Cardiac fibroblast (primary cell): Measurements from ENCODE around the gene SUSD1.
"Not testable (repeated sequence)": the region's sequence is repeated elsewhere in the genome, so short reads cannot be mapped to it uniquely, and the experiment has no call there.

ENCODE experiments used
- DNase-seq, 2 donors: peaks; one replicate each; pipeline versions ENCODE4 v3.0.0 to v3.0.0-alpha.2; 2010; ENCODE audit warnings: low read depth in 2 of 2
- H3K4me3 ChIP-seq, 2 donors: replicated peaks in 1 of 2; 1 replicate in 1 of 2; 2 replicates in 1 of 2; pipeline ENCODE4 v1.5.1; 2011; ENCODE audit warnings: low read depth in 2 of 2, low read length in 2 of 2, mild to moderate bottlenecking in 2 of 2, moderate library complexity in 1 of 2
- CTCF ChIP-seq: IDR thresholded peaks from one replicate; pipeline ENCODE4 v1.5.1; 2011; ENCODE audit warnings: low read depth, mild to moderate bottlenecking, low read length, inconsistent platforms

Gene SUSD1

GRCh38 chr9:112074250-112075008 is 100.7 kb downstream of the SUSD1 start:
- no peak overlapping the region for H3K4me3 ChIP-seq
- TF ChIP-seq CTCF = peak; percentile 92
- peak; percentile 99 to 100 for DNase-seq

- not testable (repeated sequence) for DNase-seq, H3K4me3 ChIP-seq
Measured at GRCh38 chr9:112073639-112074173, 101.4 kb downstream of the SUSD1 start.

- H3K4me3 ChIP-seq = no peak overlapping the region
- TF ChIP-seq CTCF = no peak
- DNase-seq = peak; percentile 94 to 98
Measured at GRCh38 chr9:112072721-112073638, 102.1 kb downstream of the SUSD1 start.

GRCh38 chr9:112069318-112070169 is 105.6 kb downstream of the SUSD1 start:
- no peak overlapping the region for H3K4me3 ChIP-seq
- no peak for TF ChIP-seq CTCF
- DNase-seq = no peak

GRCh38 chr9:112065806-112066606 is 109.1 kb downstream of the SUSD1 start:
- peak; percentile 51 to 54 for DNase-seq
- no peak overlapping the region for H3K4me3 ChIP-seq
- no peak for TF ChIP-seq CTCF

GRCh38 chr9:112064871-112065270 is 110.2 kb downstream of the SUSD1 start:
- TF ChIP-seq CTCF = no peak
- no peak for DNase-seq
- H3K4me3 ChIP-seq = no peak overlapping the region
